AG04450 (cell line): Measurements from ENCODE around the gene OR52N1. TPM values are rescaled to one million over a fixed set of nuclear protein-coding genes. Genes with fewer than 3 reads are reported as not detected.

Experiments used
- CTCF ChIA-PET: fragments of 300-600, 350-600 bp; formaldehyde crosslinking; extraction: SDS; loops from one replicate; lab custom pipeline; 2022; ENCODE audit warnings: antibody characterized with exemption, inconsistent platforms; lab: Charles Lee
- POLR2A ChIA-PET: fragments of 350-600 bp; formaldehyde crosslinking; extraction: SDS; loops from one replicate; lab custom pipeline; 2021; ENCODE audit warnings: antibody characterized with exemption, inconsistent platforms; lab: Yijun Ruan, JAX
- DNase-seq: peaks from one replicate; pipeline ENCODE4 v3.0.0-alpha.2; 2011; ENCODE audit warnings: low read depth, low spot score
- H3K27ac ChIP-seq: one replicate; pipeline ENCODE4 v1.5.1; 2012; ENCODE audit warnings: low read depth, low read length, control low read depth
- H3K27me3 ChIP-seq: one replicate; pipeline ENCODE4 v1.6.0; 2012; ENCODE audit warnings: low read length; ENCODE audit not compliant: control insufficient read depth, insufficient read depth
- H3K4me3 ChIP-seq: 2 replicates; pipeline ENCODE4 v1.5.1; 2011; ENCODE audit warnings: mild to moderate bottlenecking, low read depth, low read length, control low read depth
- H3K9me3 ChIP-seq: 2 replicates; pipeline ENCODE4 v1.5.1; 2012; ENCODE audit warnings: low read length; ENCODE audit not compliant: control insufficient read depth, insufficient read depth
- polyA minus RNA-seq: library from RNA; depleted of rRNA, polyadenylated mRNA; stranded (reverse); fragments of >200 nt; gene quantifications from 2 replicates; pipeline ENCODE4 v1.2.3, GENCODE V29; 2011; rRNA and poly(A)+ RNA removed
- polyA plus RNA-seq: library from polyadenylated mRNA; depleted of rRNA; stranded (reverse); fragments of >200 nt; gene quantifications from 2 replicates; pipeline ENCODE4 v1.2.3, GENCODE V29; 2011; rRNA removed
- TF ChIP-seq, protein P1 (sequence below): IDR thresholded peaks from 2 replicates; pipeline ENCODE4 v1.5.1; 2011; ENCODE audit warnings: low read depth, low read length, control low read depth, inconsistent platforms

Gene OR52N1
- polyA plus RNA-seq (not detected in 2 replicates), polyA minus RNA-seq (not detected in 2 replicates)

DNA sequence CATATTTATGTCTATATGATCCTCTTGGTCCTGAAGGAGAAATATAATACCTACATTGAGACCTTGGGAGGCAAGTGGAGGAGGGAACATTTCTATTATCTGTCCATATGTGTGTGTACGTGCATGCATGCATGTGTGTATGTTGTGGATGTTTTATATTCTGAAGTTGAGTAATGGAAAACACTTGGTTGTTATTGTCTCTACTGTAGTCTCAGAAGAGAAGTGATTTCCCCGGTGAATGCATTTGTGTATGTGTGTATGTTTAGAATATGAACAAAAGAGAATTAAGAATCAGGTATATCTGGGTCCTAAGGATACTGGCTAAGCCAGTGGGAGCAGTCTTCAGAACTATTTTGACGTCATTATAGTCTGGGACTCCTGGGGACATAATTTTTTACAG is at the start of gene OR52N1:
Gene OR52N1, minus strand, starts transcription at position 101 of the 400 bp plus-strand sequence. CDS start 2,449 bp downstream, outside the sequence.
- POLR2A ChIA-PET: no interaction called here
- Histone ChIP-seq H3K9me3 (no peaks in the 10 kb centered on the region), H3K4me3 (no peak within 1 kb of the TSS), H3K27ac (no peak within 1 kb of the TSS), H3K27me3 (no peaks in the 10 kb centered on the region)
- TF ChIP-seq, protein P1, sequence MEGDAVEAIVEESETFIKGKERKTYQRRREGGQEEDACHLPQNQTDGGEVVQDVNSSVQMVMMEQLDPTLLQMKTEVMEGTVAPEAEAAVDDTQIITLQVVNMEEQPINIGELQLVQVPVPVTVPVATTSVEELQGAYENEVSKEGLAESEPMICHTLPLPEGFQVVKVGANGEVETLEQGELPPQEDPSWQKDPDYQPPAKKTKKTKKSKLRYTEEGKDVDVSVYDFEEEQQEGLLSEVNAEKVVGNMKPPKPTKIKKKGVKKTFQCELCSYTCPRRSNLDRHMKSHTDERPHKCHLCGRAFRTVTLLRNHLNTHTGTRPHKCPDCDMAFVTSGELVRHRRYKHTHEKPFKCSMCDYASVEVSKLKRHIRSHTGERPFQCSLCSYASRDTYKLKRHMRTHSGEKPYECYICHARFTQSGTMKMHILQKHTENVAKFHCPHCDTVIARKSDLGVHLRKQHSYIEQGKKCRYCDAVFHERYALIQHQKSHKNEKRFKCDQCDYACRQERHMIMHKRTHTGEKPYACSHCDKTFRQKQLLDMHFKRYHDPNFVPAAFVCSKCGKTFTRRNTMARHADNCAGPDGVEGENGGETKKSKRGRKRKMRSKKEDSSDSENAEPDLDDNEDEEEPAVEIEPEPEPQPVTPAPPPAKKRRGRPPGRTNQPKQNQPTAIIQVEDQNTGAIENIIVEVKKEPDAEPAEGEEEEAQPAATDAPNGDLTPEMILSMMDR: no peak
- no peak for DNase-seq
- CTCF ChIA-PET: no interaction called here

DNA sequence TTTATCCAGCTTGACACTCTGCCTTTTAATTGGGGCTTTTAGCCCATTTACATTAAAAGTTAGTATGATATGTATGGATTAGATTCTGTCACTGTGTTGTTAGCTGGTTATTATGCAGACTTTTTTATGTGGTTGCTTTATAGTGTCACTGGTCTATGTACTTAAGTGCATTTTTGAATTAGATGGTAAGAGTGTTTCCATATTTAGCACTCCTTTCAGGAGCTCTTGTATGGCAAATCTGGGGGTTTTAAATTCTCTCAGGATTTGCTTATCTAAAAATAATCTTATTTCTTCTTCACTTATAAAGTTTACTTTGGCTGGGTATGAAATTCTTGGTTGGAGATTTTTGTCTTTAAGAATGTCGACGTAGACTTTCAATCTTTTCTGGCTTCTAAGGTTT is 46.6 kb upstream of the OR52N1 start:
- POLR2A ChIA-PET: no interaction called here
- H3K9me3 ChIP-seq: no peaks in the 10 kb centered on the region
- TF ChIP-seq, protein P1: no peak
- H3K4me3 ChIP-seq: no peak overlapping the region
- no peak for DNase-seq
- no peaks in the 10 kb centered on the region for H3K27me3 ChIP-seq
- CTCF ChIA-PET: interaction anchor here (0.7 to 1.1 kb wide), 2 partner anchors 30 to 362 kb away, joined by 3 to 6 read pairs; no protein-coding TSS in a partner anchor
- H3K27ac ChIP-seq: no peak overlapping the region

DNA sequence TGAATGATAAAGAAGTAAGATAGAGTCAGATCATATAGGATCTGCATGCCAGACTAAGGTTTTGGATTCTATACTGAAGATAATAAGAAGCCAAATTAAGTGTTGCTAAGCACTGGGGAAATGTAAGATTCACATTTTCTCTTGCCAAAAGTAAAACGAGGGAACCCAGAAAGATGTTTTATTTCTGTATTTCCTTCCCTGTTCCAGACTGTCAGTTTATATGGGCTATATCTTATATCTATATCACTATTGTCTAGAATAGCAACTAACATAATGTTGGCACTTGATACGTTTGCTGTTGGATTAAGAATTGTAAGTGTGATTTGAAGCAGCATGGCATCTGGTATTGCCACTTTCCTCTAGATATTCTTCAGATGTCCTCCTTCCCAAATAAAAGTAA is 42.4 kb upstream of the OR52N1 start:
- CTCF ChIA-PET: no interaction called here

DNA sequence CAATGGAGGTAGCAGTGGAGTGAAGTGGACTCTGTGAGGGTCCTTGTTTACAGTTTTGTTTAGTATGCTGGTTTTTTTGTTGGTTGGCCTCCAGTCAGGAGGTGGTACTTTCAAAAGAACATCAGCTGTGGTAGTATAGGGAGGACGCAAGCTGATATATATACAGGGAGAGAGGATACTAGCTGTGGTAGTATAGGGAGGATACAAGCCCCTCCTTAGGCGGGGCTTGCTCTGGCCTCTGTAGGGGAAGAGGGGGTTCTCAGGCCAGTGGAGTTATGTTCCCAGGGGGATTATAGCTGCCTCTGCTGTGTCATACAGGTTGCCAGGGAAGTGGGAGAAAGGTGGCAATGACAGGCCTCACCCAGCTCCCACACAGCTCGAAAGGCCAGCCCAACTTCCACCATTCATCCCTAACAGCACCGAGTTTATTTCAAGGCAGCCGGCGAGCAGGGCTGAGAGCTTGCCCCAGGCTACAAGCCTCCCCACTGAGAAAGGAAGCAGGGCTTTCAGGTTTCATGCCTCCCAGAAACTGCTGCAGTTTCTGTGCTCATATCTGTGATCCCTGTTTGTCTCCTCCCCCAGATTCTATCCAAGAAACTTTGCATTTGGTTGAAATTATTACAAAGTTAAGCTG is 40.2 kb upstream of the OR52N1 start:
- Histone ChIP-seq H3K9me3 (0 out of 2 replicates have a peak, but pooled peaks cover 3% of the 10 kb centered on the region), H3K4me3 (no peak overlapping the region), H3K27me3 (no peaks in the 10 kb centered on the region), H3K27ac (no peak overlapping the region)
- TF ChIP-seq, protein P1: no peak
- ChIA-PET POLR2A (no interaction called here), CTCF (no interaction called here)
- DNase-seq: no peak

More for the DNA sequence above, 42.4 kb upstream of the OR52N1 start:
- H3K27ac ChIP-seq: no peak overlapping the region
- H3K27me3 ChIP-seq: no peaks in the 10 kb centered on the region
- H3K9me3 ChIP-seq: 0 out of 2 replicates have a peak, but pooled peaks cover 3% of the 10 kb centered on the region
- POLR2A ChIA-PET: no interaction called here
- TF ChIP-seq, protein P1: no peak
- no peak overlapping the region for H3K4me3 ChIP-seq
- DNase-seq: no peak

DNA sequence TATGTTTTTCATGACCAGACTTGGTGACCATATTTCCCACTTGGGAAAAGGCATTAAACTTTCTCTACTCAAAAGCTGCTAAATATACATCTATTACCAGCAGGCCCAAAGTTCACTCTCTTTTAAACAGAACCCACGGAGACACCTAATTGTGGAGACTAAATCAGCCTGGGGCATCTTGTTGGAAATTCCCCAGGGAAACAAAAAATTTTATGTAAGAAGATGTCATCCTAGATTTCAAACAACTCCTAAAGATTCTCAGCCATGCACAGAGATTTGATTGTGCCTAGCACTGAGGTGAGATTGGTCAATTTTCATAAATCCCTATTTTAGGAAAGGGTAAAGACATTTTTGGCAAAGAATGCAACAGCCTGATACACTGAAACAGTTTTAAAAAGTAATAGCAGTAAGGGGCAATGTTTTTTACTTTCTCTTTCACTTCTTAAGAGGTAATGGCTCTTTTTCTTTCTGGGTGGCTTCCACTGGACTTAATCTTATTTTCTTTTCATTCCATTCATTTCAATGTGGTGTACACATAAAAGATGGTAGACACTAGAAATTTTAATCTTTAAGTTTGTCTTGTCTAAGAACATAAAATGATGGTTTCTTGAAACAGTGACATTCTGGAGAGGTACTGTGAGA is 27.3 kb upstream of the OR52N1 start:
- TF ChIP-seq, protein P1: no peak
- POLR2A ChIA-PET: no interaction called here
- CTCF ChIA-PET: interaction anchor here (1.4 kb wide), 1 partner anchor 9 kb away, joined by 3 read pairs; the partner anchor contains the start of gene OR52N2
- DNase-seq: no peak
- H3K27ac ChIP-seq: no peak overlapping the region
- no peaks in the 10 kb centered on the region for H3K27me3 ChIP-seq
- no peaks in the 10 kb centered on the region for H3K9me3 ChIP-seq
- H3K4me3 ChIP-seq: peak overlapping the region; percentile 18; the same call in 1 of the 2 replicates
